Thyroid gland (tissue), 4 donors: ENCODE measurements around the gene NFE2L2. TPM values are rescaled to one million over a fixed set of nuclear protein-coding genes. Genes with fewer than 3 reads are reported as not detected.
"Not testable (repeated sequence)": the region's sequence is repeated elsewhere in the genome, so short reads cannot be mapped to it uniquely, and the experiment has no call there.

ENCODE experiments used
- DNase-seq, 2 donors: peaks; one replicate each; pipeline ENCODE4 v3.0.0-alpha.2; 2019
- H3K27ac ChIP-seq, 3 donors: fragments of 200-600 bp; sonication (generic); 1 replicate in 2 of 3; 2 replicates in 1 of 3; pipeline ENCODE4 v1.5.1; 2016 to 2019; ENCODE audit warnings: mild to moderate bottlenecking in 1 of 3, moderate library complexity in 1 of 3
- H3K27me3 ChIP-seq: fragments of 200-600 bp; sonication (generic); one replicate; pipeline ENCODE4 v1.5.1; 2019
- H3K36me3 ChIP-seq, 2 donors: fragments of 200-600 bp; sonication (generic); one replicate each; pipeline ENCODE4 v1.5.1; 2016 to 2019
- H3K4me1 ChIP-seq, 2 donors: fragments of 200-600 bp; sonication (generic); one replicate each; pipeline ENCODE4 v1.5.1; 2017 to 2019
- H3K4me3 ChIP-seq, 3 donors: fragments of 200-600 bp; sonication (generic); replicated peaks in 1 of 3; 1 replicate in 2 of 3; 2 replicates in 1 of 3; pipeline ENCODE4 v1.5.1; 2016; ENCODE audit warnings: mild to moderate bottlenecking in 1 of 3
- H3K9me3 ChIP-seq: fragments of 200-600 bp; sonication (generic); one replicate; pipeline ENCODE4 v1.5.1; 2017
- POLR2A ChIP-seq, 2 donors: fragments of 450-650 bp; IDR thresholded peaks; one replicate each; pipeline ENCODE4 v1.6.1; 2017; ENCODE audit warnings: antibody characterized with exemption in 2 of 2, mild to moderate bottlenecking in 2 of 2, moderate library complexity in 1 of 2
- WGBS, 2 donors: methylation state at CpG; one replicate each; pipeline ENCODE4 v1.1.5; 2017; 5-methylcytosine and 5-hydroxymethylcytosine counted together
- intact Hi-C: fragments of 100-400 bp; cut with DNase I; formaldehyde crosslinking; loops from one replicate; pipeline ENCODE4 v1.15.1; 2023
- total RNA-seq, 4 donors: library from RNA; depleted of rRNA; stranded (reverse); fragments of >200 nt; gene quantifications; one replicate each; pipeline ENCODE4 v1.2.3, GENCODE V29; 2016
- TF ChIP-seq, protein P1 (sequence below), 6 experiments: fragments of 200-600 bp in 3 of 6; fragments of 450-650 bp in 3 of 6; sonication (generic) in 3 of 6; IDR thresholded peaks; one replicate each; pipeline ENCODE4 v1.5.1; 2016 to 2019; ENCODE audit warnings: antibody characterized with exemption in 6 of 6, mild to moderate bottlenecking in 2 of 6, inconsistent platforms in 1 of 6, moderate library complexity in 1 of 6

Gene NFE2L2
- total RNA-seq, 4 donors from 2014 or later = 139 to 157 (median 144) TPM

DNA sequence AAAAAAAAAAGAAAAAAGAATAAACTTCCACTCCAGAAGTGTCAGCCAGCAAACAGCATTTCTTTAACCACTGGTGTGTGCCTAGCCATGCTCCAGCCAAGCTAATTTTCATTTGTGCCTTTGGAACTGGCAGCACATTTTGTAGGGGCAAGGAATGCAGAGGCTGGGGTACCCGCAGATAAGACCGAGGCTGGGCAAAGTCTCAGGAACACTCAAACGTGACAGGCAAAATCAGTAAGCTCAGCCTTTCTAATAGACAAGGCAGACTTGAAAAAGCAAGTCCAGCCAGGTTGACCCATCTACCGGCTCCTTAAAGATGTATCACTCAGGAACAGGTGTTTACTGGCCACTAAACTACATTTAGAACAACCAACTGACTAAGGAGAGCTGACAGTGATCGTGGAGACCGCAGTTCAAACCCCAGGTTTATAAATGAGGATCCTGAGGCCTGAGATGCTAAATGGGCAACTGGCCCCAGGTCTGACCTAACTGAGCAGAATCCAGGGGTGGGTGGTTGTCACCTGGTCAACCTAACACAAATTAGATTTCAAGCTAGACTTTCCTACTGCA, 16.7 kb downstream of the NFE2L2 start:
- no peaks in the 10 kb centered on the region for H3K9me3 ChIP-seq
- intact Hi-C loops = no loop called here
- H3K4me1 ChIP-seq = peaks cover 77 to 81% of the 10 kb centered on the region in 2 donors
- no peak overlapping the region for H3K4me3 ChIP-seq
- no peak for TF ChIP-seq POLR2A (IDR thresholded peaks at IDR 0.05)
- TF ChIP-seq, protein P1, sequence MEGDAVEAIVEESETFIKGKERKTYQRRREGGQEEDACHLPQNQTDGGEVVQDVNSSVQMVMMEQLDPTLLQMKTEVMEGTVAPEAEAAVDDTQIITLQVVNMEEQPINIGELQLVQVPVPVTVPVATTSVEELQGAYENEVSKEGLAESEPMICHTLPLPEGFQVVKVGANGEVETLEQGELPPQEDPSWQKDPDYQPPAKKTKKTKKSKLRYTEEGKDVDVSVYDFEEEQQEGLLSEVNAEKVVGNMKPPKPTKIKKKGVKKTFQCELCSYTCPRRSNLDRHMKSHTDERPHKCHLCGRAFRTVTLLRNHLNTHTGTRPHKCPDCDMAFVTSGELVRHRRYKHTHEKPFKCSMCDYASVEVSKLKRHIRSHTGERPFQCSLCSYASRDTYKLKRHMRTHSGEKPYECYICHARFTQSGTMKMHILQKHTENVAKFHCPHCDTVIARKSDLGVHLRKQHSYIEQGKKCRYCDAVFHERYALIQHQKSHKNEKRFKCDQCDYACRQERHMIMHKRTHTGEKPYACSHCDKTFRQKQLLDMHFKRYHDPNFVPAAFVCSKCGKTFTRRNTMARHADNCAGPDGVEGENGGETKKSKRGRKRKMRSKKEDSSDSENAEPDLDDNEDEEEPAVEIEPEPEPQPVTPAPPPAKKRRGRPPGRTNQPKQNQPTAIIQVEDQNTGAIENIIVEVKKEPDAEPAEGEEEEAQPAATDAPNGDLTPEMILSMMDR (IDR thresholded peaks at IDR 0.05) = no peak
- WGBS, 2 donors = 77 to 82% methylated on average over 6 of the region's 6 CpGs
- H3K27ac ChIP-seq = peak overlapping the region in 1 of 3 donors; percentile 18
- H3K27me3 ChIP-seq = no peaks in the 10 kb centered on the region
- DNase-seq = no peak
- no peaks in the 10 kb centered on the region for H3K36me3 ChIP-seq

DNA sequence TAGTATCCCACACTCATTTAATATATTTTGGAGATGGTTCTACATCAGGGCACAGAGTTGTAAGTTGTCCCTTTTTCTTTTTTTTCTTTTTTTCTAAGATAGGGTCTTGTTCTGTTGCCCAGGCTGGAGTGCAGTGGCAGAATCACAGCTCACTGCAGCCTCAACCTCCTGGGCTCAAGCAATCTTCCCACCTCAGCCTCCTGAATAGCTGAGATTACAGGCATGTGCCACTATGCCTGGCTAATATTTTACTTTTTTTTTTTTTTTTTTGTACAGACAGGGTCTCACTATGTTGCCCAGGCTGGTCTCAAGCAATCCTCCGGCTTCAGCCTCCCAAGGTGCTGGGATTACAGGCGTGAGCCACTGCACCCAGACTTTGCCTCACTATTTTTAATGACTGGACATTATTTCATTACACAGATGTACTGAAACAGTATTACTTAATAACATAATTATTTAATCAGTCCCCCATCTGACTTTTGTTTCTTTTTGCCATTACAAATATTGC, 17.9 kb downstream of the NFE2L2 start:
- DNase-seq, intact Hi-C loops, H3K36me3 ChIP-seq, H3K4me3 ChIP-seq, H3K27me3 ChIP-seq, H3K9me3 ChIP-seq: not testable (repeated sequence)
- WGBS, 2 donors = 96 to 97% methylated on average over 2 of the region's 2 CpGs
- Histone ChIP-seq H3K27ac (peak overlapping the region in 2 of 3 donors; percentile 17 to 62), H3K4me1 (peaks cover 77 to 82% of the 10 kb centered on the region in 2 donors)

DNA sequence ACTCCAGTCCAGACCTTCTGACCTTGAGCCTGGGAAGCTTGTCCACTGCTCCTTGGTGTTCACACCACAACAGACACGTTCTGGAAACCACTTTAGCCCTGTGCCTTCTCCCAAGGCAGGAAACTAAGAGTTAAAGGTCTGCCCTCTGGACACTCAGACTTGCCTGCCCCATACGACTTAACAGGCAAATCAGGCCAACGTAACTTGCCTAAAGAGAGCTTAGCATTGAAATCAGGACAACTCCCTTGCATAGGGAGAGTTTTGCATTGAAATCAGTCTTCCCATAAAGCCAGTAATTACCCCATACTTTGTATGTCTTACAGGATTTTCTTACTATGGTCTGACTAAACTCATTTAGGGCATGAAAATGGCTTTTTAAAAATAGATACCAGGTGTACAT, 18.5 kb downstream of the NFE2L2 start:
- whole genome bisulfite sequencing, 2 donors = 29 to 42% methylated on average over 3 of the region's 3 CpGs
- Histone ChIP-seq H3K9me3 (no peaks in the 10 kb centered on the region), H3K27me3 (no peaks in the 10 kb centered on the region), H3K4me3 (no peak overlapping the region), H3K4me1 (peaks cover 79 to 82% of the 10 kb centered on the region in 2 donors), H3K27ac (peak overlapping the region in 2 of 3 donors; percentile 17 to 62), H3K36me3 (no peaks in the 10 kb centered on the region)
- intact Hi-C loops = no loop called here
- DNase-seq = no peak
- no peak for TF ChIP-seq POLR2A (IDR thresholded peaks at IDR 0.05)
- TF ChIP-seq, protein P1 (IDR thresholded peaks at IDR 0.05) = no peak

DNA sequence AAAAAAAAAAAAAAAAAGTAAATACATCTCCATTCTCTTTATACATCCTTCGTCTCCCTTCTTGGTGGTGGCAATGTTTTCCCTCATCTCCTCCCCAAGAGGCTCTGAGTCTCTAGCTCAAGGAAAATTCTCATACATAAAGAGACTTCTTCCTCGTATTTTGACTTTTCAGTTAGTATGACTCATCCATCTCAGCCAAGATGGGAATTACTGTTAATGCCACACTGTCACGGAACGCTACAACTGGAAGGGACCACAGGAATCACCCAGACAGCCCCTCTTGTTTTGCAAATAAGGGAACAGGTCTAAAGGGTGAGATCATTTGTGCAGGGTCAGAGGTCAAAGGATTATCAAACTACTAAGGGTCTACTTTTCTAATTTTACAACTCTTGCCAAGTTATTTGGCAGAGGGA, 19.5 kb downstream of the NFE2L2 start:
- H3K4me3 ChIP-seq = no peak overlapping the region
- WGBS, 2 donors = 71 to 77% methylated on average over 4 of the region's 4 CpGs

DNA sequence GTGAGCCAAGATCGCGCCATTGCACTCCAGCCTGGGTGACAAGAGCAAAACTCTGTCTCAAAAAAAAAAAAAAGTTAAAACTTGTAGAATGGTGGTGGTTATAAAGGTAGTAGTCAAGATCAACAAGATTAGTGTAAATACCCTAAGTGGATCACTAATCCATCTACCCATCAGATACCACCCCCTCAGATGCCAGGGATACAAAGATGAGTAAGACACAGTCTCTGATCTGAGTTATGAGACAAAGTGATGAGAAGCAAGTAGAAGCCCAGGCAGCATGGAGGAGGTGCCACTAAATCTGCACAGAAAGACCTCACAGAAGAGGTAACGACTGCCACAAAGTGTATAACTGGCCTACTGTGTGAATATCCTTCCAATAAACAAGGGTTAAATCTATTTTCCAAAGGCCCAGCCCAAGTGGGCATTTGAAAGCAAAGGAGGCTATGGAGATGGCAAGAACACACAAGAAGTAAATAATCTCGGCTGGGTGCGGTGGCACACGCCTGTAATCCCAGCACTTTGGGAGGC, 20.2 kb downstream of the NFE2L2 start:
- intact Hi-C loops = no loop called here
- Histone ChIP-seq H3K4me1 (peaks cover 83 to 90% of the 10 kb centered on the region in 2 donors), H3K9me3 (no peaks in the 10 kb centered on the region), H3K27ac (peak overlapping the region in 2 of 3 donors; percentile 29 to 80), H3K27me3 (no peaks in the 10 kb centered on the region), H3K4me3 (no peak overlapping the region), H3K36me3 (no peaks in the 10 kb centered on the region)
- WGBS, 2 donors = 96 to 97% methylated on average over 6 of the region's 6 CpGs
- DNase-seq = no peak
- no peak for TF ChIP-seq POLR2A (IDR thresholded peaks at IDR 0.05)
- TF ChIP-seq, protein P1 (IDR thresholded peaks at IDR 0.05) = no peak

More for the DNA sequence above, 19.5 kb downstream of the NFE2L2 start:
- Histone ChIP-seq H3K36me3 (no peaks in the 10 kb centered on the region), H3K9me3 (no peaks in the 10 kb centered on the region), H3K4me1 (peaks cover 79 to 83% of the 10 kb centered on the region in 2 donors), H3K27ac (peak overlapping the region in 2 of 3 donors; percentile 29 to 62), H3K27me3 (no peaks in the 10 kb centered on the region)
- TF ChIP-seq POLR2A (IDR thresholded peaks at IDR 0.05) = no peak
- TF ChIP-seq, protein P1 (IDR thresholded peaks at IDR 0.05) = no peak
- intact Hi-C loops = no loop called here
- no peak for DNase-seq
